GM12865 (cell line): ENCODE data around the gene HOXA3.

Experiments
- DNase-seq: peaks from one replicate; pipeline ENCODE4 v3.0.0; 2010; ENCODE audit warnings: low read depth
- H3K4me3 ChIP-seq: 2 replicates; pipeline ENCODE4 v1.5.1; 2011; ENCODE audit warnings: mild to moderate bottlenecking, low read depth, low read length, control low read depth
- CTCF ChIP-seq: IDR thresholded peaks from 2 replicates; pipeline ENCODE4 v1.5.1; 2011; ENCODE audit warnings: low read length, control low read depth, low read depth, inconsistent platforms; ENCODE audit not compliant: insufficient read depth; ENCODE audit errors: missing control alignments

The HOXA3 gene

GRCh38 chr7:27093184-27093895 is 59.0 kb downstream of the HOXA3 start:
- no peak overlapping the region for H3K4me3 ChIP-seq
- no peak for DNase-seq
- TF ChIP-seq CTCF: no peak

DNA sequence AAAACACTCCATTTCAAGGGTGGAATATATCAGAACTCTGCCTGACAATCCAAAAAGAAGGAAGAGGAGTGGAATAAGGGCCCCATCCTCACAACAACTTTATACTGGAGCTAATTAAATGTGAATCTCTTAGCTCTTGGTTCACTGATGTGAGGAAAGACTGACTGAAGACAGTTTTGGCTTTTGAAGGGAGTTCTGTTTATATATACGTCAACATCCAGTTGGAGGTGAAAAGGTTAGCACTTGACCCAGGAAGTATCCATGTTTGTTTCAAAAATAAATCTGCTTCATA is 59.6 kb downstream of the HOXA3 start:
- no peak overlapping the region for H3K4me3 ChIP-seq
- TF ChIP-seq CTCF: no peak
- no peak for DNase-seq

GRCh38 chr7:27091941-27092818 is 60.2 kb downstream of the HOXA3 start:
- no peak for DNase-seq
- no peak for TF ChIP-seq CTCF
- no peak overlapping the region for H3K4me3 ChIP-seq

GRCh38 chr7:27091105-27091504 is 61.3 kb downstream of the HOXA3 start:
- no peak for DNase-seq
- no peak overlapping the region for H3K4me3 ChIP-seq
- no peak for TF ChIP-seq CTCF

GRCh38 chr7:27088002-27088922 is 64.1 kb downstream of the HOXA3 start:
- no peak for DNase-seq
- no peak for TF ChIP-seq CTCF
- no peak overlapping the region for H3K4me3 ChIP-seq

DNA sequence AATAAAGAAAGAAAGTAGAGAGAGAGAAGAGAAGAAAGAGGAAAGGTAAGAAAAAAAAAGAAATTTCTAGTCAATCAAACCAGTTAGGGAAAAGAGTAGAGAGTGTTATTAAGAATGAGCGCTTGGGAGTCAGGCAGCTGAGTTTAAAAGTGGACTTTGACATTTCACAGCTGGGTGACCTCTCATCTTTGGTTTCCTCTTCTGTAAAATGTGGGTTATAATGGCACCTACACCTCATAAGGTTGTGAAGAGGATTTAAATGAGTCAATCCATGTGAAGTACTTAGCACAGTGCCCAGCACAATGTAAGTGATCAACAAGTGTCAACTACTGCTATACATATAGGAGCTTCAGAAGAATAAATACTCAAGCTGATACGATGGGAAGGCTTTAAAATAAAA is 68.7 kb downstream of the HOXA3 start:
- DNase-seq: peak; percentile 32
- no peak for TF ChIP-seq CTCF
- no peak overlapping the region for H3K4me3 ChIP-seq
